DND-41 (cell line): ENCODE measurements around the gene KMT5B.

Source experiments
- ATAC-seq: fragments of 200-7000 bp; cut with Tn5 transposase; 3 replicates; pipeline ENCODE4 v1.9.1; 2021; ENCODE audit warnings: low read depth; ENCODE audit not compliant: insufficient read depth
- DNase-seq: peaks from one replicate; pipeline ENCODE4 v3.0.0-alpha.2; 2020
- H2AFZ ChIP-seq: 2 replicates; pipeline ENCODE4 v1.6.0; 2012; ENCODE audit warnings: low read depth, low read length
- H3K27ac ChIP-seq: 2 replicates; pipeline ENCODE4 v1.5.1; 2012; ENCODE audit warnings: low read length, inconsistent platforms
- H3K27me3 ChIP-seq: fragments of 200-600 bp; sonication (generic); 2 replicates; pipeline ENCODE4 v1.6.0; 2012; ENCODE audit warnings: low read length, mild to moderate bottlenecking, inconsistent platforms; ENCODE audit not compliant: insufficient read depth, poor library complexity
- H3K36me3 ChIP-seq: 2 replicates; pipeline ENCODE4 v1.5.1; 2012; ENCODE audit warnings: low read length, inconsistent platforms; ENCODE audit not compliant: insufficient read depth
- H3K4me1 ChIP-seq: 2 replicates; pipeline ENCODE4 v1.5.1; 2012; ENCODE audit warnings: mild to moderate bottlenecking, low read length; ENCODE audit not compliant: insufficient read depth
- H3K4me2 ChIP-seq: 2 replicates; pipeline ENCODE4 v1.6.0; 2012; ENCODE audit warnings: mild to moderate bottlenecking, moderate library complexity, low read length, inconsistent platforms; ENCODE audit not compliant: insufficient read depth
- H3K4me3 ChIP-seq, 2 experiments: fragments of 200-600 bp in 1 of 2; shearing (Covaris generic) in 1 of 2; 2 replicates each; pipeline ENCODE4 v1.5.1; 2012 to 2016; ENCODE audit warnings: inconsistent platforms in 2 of 2, low read length in 2 of 2, mild to moderate bottlenecking in 2 of 2, low read depth in 1 of 2, moderate library complexity in 1 of 2
- H3K79me2 ChIP-seq: 2 replicates; pipeline ENCODE4 v1.6.0; 2012; ENCODE audit warnings: low read length, inconsistent platforms; ENCODE audit not compliant: insufficient read depth
- H3K9ac ChIP-seq: 2 replicates; pipeline ENCODE4 v1.6.0; 2012; ENCODE audit warnings: low read depth, mild to moderate bottlenecking, inconsistent platforms, low read length, moderate library complexity
- H3K9me3 ChIP-seq: 2 replicates; pipeline ENCODE4 v1.5.1; 2012; ENCODE audit warnings: low read length, moderate library complexity, mild to moderate bottlenecking, inconsistent platforms; ENCODE audit not compliant: insufficient read depth, severe bottlenecking
- H4K20me1 ChIP-seq: 2 replicates; pipeline ENCODE4 v1.6.0; 2012; ENCODE audit warnings: low read length; ENCODE audit not compliant: insufficient read depth
- EZH2 ChIP-seq: IDR thresholded peaks from 3 replicates; pipeline ENCODE4 v1.6.1; 2012; ENCODE audit warnings: borderline replicate concordance, low read depth, mild to moderate bottlenecking, moderate library complexity, low read length, inconsistent platforms; ENCODE audit not compliant: severe bottlenecking
- TF ChIP-seq, protein P1 (sequence below): IDR thresholded peaks from 2 replicates; pipeline ENCODE4 v1.5.1; 2012; ENCODE audit warnings: borderline replicate concordance, low read length, moderate library complexity, mild to moderate bottlenecking; ENCODE audit not compliant: poor library complexity, severe bottlenecking; ENCODE audit errors: extremely low read depth

Gene KMT5B

GRCh38 chr11:68242616-68243015, 29.5 kb upstream of the KMT5B start:
- ATAC-seq: no peak
- Histone ChIP-seq H3K27me3 (no peaks in the 10 kb centered on the region), H3K36me3 (no peaks in the 10 kb centered on the region), H4K20me1 (no peaks in the 10 kb centered on the region), H3K4me3 (no peak overlapping the region), H3K4me2 (no peak overlapping the region), H3K9me3 (no peaks in the 10 kb centered on the region), H3K79me2 (no peaks in the 10 kb centered on the region), H3K27ac (no peak overlapping the region), H2AFZ (no peak overlapping the region), H3K4me1 (no peaks in the 10 kb centered on the region), H3K9ac (no peak overlapping the region)
- no peak for DNase-seq
- no peak for TF ChIP-seq EZH2
- TF ChIP-seq, protein P1, sequence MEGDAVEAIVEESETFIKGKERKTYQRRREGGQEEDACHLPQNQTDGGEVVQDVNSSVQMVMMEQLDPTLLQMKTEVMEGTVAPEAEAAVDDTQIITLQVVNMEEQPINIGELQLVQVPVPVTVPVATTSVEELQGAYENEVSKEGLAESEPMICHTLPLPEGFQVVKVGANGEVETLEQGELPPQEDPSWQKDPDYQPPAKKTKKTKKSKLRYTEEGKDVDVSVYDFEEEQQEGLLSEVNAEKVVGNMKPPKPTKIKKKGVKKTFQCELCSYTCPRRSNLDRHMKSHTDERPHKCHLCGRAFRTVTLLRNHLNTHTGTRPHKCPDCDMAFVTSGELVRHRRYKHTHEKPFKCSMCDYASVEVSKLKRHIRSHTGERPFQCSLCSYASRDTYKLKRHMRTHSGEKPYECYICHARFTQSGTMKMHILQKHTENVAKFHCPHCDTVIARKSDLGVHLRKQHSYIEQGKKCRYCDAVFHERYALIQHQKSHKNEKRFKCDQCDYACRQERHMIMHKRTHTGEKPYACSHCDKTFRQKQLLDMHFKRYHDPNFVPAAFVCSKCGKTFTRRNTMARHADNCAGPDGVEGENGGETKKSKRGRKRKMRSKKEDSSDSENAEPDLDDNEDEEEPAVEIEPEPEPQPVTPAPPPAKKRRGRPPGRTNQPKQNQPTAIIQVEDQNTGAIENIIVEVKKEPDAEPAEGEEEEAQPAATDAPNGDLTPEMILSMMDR: no peak

- Histone ChIP-seq H3K4me1 (no peaks in the 10 kb centered on the region), H3K4me2 (no peak overlapping the region), H4K20me1 (no peaks in the 10 kb centered on the region), H2AFZ (no peak overlapping the region), H3K27ac (no peak overlapping the region), H3K27me3 (no peaks in the 10 kb centered on the region), H3K9me3 (no peaks in the 10 kb centered on the region), H3K79me2 (no peaks in the 10 kb centered on the region), H3K9ac (no peak overlapping the region), H3K4me3 (no peak overlapping the region), H3K36me3 (no peaks in the 10 kb centered on the region)
- ATAC-seq: no peak
- no peak for DNase-seq
- no peak for TF ChIP-seq EZH2
- TF ChIP-seq, protein P1: no peak
Measured at GRCh38 chr11:68231621-68232020, 18.5 kb upstream of the KMT5B start.

GRCh38 chr11:68229601-68230000, 16.5 kb upstream of the KMT5B start:
- Histone ChIP-seq H3K9me3 (no peaks in the 10 kb centered on the region), H3K4me1 (no peaks in the 10 kb centered on the region), H3K36me3 (no peaks in the 10 kb centered on the region), H3K27me3 (no peaks in the 10 kb centered on the region), H3K4me3 (no peak overlapping the region), H4K20me1 (no peaks in the 10 kb centered on the region), H2AFZ (no peak overlapping the region), H3K9ac (no peak overlapping the region), H3K79me2 (no peaks in the 10 kb centered on the region), H3K27ac (no peak overlapping the region), H3K4me2 (no peak overlapping the region)
- TF ChIP-seq, protein P1: no peak
- no peak for TF ChIP-seq EZH2
- no peak for ATAC-seq
- DNase-seq: no peak

DNA sequence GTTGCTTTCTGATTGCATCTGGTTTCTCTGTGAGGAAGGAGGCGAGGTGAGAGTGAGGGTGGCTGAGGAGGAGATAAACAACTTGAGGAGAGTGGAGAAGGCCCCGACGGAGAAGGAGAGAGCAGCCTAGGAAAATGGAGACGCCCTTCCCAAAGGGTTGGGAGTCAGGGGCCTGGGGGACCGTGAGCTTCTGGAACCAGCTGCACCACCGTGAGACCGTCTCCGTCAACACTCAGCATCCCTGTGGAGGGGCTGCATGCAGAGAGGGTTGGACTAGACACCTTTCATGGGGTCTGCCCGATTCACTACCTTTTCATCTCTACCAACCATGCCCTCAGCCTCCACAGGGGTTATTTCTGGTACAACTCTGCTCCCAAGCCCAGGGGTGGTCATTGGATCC, 13.3 kb upstream of the KMT5B start:
- TF ChIP-seq EZH2: no peak
- TF ChIP-seq, protein P1: no peak
- Histone ChIP-seq H3K4me2 (no peak overlapping the region), H3K4me1 (no peaks in the 10 kb centered on the region), H3K36me3 (no peaks in the 10 kb centered on the region), H2AFZ (no peak overlapping the region), H3K27ac (no peak overlapping the region), H4K20me1 (no peaks in the 10 kb centered on the region), H3K4me3 (no peak overlapping the region), H3K79me2 (no peaks in the 10 kb centered on the region), H3K9ac (no peak overlapping the region), H3K27me3 (no peaks in the 10 kb centered on the region), H3K9me3 (no peaks in the 10 kb centered on the region)
- ATAC-seq: no peak
- no peak for DNase-seq
